Vagina (tissue), 2 donors: ENCODE results near the gene SCARF1.

Experiments used
- CTCF ChIP-seq, 3 experiments: fragments of 450-650 bp in 2 of 3; fragments of 200-600 bp in 1 of 3; sonication (generic) in 1 of 3; IDR thresholded peaks; one replicate each; pipeline ENCODE4 v1.5.1; 2017 to 2019; ENCODE audit warnings: antibody characterized with exemption in 3 of 3, mild to moderate bottlenecking in 2 of 3, moderate library complexity in 2 of 3
- POLR2A ChIP-seq, 2 donors: fragments of 450-650 bp; IDR thresholded peaks; one replicate each; pipeline ENCODE4 v1.6.1; 2017; ENCODE audit warnings: antibody characterized with exemption in 2 of 2, mild to moderate bottlenecking in 2 of 2, moderate library complexity in 2 of 2
- POLR2AphosphoS5 ChIP-seq, 2 donors: sonication (generic); formaldehyde crosslinking; IDR thresholded peaks; one replicate each; pipeline ENCODE4 v1.9.0; 2017; ENCODE audit warnings: antibody characterized with exemption in 2 of 2, mild to moderate bottlenecking in 2 of 2, low read depth in 1 of 2; ENCODE audit not compliant: insufficient read depth in 1 of 2

GRCh38 chr17:1638624-1639300, 6.8 kb downstream of the SCARF1 start:
- TF ChIP-seq POLR2AphosphoS5 (IDR thresholded peaks at IDR 0.05; ENCODE audit: insufficient read depth in 1 of 2, low read depth in 1 of 2) (no peak), CTCF (IDR thresholded peaks at IDR 0.05) (no peak), POLR2A (IDR thresholded peaks at IDR 0.05) (no peak)
